Measurements from ENCODE around the gene STARD3.

DNA sequence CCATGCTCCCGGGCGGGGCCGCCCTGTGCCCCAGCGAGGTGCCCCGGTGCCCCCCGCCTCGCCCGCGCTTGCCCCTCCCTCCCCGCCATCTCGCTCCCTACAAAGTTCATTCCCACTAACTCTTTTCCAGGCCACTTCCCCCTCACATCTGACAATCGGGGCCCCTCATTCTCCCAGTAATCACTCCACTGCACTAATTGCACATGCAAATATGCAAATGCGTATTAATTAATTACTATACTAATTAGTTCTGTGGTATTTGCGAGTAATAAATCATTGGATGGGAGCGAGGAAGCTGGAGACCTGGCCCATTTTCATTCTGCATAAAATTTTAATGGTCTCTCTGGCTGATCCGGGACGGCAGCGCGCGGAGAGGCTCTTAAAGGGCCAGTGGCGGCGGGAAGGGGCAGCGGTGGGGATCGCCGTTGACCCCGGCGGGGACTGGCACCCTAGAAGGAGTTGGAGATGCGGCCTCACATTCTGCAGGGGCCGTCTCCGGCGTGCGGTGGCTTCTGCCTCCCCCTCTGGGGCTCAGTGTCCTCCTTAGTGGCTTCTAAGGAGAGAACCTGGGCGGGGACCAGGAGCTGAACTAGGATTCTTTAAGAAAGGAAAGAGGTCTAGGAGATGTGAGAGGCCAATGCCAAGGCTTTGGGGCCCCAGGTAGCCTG lies 18.6 kb upstream of the STARD3 start:
- TF ChIP-seq GATA3 (IDR thresholded peaks at IDR 0.05; ENCODE audit: low read depth, low read length) = no peak
- no peak for TF ChIP-seq GATA2 (IDR thresholded peaks at IDR 0.05; ENCODE audit: low read depth, low read length)

Measured in SH-SY5Y (cell line).